HG03354 (cell line): ENCODE measurements around the gene ELFN1.

Experiments
- ATAC-seq: cut with Tn5 transposase; IDR thresholded peaks from one replicate; pipeline ENCODE4 v1.9.1; 2021; ENCODE audit warnings: mild to moderate bottlenecking; ENCODE audit not compliant: unreplicated experiment, poor library complexity, severe bottlenecking

ELFN1 gene

DNA sequence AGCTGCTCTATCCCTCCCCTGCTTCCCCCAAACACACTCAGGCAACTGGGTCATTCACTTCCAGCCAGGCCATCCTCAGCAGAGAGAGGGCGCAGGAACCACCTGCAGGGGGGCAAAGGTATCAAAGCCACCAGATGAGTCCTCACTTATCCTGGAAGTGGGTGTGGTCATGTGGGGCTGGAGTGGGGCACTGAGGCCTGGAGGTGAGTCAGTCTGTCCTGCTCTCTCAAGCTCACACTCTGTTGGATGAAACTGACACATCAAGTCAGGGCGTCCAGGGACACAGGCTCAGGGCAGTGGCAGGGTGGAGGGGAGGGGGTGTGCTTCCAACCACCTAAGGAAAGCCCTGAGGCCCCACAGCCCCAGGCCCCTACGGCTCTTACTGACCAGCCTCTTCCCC, 8.0 kb upstream of the ELFN1 start:
- no peak for ATAC-seq

DNA sequence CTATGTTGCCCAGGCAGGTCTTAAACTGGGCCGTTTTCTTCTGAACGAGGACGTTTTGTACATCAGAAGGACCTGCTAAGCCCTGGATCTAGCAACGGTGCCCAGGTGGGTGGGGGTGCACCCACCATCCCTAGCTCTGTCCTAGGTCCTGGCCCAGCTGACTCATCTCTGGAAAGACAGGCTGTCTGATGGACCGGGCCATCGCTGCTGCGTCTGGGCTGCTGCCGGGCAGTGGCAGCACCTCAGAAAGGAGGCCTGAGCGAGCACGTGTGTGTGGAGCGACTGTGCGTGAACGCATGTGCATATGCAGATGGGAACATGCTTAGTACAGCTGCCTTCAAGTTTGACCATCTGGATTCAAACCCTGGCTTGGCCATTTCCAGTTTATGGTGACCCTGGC, 7.3 kb upstream of the ELFN1 start:
- no peak for ATAC-seq

DNA sequence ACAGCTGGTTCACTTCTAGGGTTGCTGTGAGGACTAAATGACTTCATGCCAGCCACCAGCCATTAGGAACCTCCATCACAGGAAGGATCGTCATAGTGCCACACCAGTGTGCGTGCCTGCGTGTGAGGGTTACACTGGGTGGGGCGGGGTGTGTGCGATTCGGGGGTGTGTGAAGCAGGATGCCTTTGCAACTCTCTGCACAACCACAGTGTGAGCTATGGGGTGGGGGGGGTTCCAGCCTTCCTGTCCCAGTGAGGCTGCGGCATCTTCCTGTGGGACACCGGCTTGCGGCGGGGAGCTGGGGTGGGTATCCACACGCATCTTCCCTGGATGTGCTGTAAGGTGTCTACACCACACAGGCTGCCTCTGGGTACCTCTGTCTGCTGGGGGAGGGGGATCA, 6.9 kb upstream of the ELFN1 start:
- no peak for ATAC-seq

- no peak for ATAC-seq
Measured at GRCh38 chr7:1663857-1664651, 6.0 kb upstream of the ELFN1 start.

- no peak for ATAC-seq
Measured at GRCh38 chr7:1664711-1665548, 5.1 kb upstream of the ELFN1 start.

- ATAC-seq: no peak
Measured at GRCh38 chr7:1665549-1666316, 4.3 kb upstream of the ELFN1 start.

- no peak for ATAC-seq
Measured at GRCh38 chr7:1666317-1666822, 3.7 kb upstream of the ELFN1 start.

DNA sequence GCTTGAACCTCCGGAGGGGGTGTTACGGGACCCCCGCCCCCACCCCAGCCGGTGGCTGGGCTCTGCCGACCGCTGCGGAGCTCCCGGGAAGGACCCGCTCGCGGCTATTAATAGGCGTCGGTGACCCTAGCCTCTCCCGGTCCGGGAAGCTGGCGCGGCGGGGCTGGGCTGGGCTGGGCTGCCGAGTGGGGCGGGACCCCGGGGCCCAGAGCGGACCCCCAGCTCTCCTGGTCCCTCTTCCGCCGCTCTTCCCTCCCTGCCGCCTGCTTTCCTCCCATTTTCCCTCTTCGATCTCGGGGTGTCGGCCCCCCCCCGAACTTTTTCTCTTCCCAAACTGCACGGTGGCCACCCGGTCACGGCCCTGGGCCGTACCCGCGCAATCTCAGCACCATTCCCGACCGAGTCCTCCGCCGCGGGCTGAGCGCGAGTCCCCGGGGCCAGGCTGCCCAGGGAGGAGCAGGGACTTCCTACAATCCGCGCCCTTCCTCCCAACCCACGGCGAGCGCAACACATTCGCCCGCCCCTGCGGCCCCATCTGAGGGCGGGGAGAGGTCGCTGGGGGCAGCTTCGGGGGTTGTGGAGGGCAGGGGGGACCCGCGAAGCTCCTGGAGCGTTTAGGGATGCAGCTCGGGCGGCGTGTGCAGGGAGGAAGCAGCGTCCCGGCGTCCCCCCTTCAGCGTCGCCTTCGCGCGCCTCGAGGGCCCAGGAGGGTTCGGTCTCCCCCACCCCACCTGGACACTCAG, 3.1 kb upstream of the ELFN1 start:
- ATAC-seq: no peak

DNA sequence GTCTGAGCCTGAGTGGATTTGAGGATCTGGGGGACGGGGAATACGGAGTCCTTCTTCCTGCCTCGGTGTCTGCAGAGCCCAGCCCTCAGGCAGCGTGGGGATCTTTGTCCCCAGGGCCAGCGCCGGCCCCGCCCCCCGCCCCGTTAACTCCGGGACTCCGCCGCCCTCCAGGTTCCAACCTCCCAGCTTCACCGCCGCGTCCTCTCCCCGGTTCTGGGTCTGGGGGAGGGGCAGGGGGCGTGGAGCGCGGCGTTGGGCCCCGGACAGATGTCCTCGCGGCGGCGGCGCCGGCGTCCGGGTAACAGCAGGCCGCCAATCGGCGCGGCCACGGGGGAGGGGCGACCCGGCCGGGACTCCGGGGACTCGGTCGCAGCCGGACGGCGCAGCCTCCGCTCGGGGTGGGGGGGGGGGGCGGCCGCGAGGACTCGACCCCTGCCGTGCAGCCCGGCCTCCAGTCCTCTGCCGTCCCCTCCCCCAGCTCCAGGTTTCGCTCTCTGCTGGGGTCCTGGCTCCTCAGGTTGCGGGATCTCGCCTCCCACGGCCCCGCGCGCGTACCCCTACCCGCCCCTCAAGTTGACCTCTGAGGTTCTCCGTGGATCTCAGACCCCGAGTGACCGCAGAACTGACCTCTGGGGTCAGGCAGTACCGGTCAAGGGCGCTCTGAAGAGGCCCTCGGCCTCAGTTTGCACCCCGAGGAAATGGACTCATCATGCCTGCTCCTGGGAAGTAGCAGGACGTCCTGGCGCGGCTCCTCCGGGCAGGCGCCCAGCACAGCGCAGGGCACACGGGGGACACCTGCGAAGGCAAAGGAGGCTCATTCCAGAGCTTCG, 2.3 kb upstream of the ELFN1 start:
- no peak for ATAC-seq

DNA sequence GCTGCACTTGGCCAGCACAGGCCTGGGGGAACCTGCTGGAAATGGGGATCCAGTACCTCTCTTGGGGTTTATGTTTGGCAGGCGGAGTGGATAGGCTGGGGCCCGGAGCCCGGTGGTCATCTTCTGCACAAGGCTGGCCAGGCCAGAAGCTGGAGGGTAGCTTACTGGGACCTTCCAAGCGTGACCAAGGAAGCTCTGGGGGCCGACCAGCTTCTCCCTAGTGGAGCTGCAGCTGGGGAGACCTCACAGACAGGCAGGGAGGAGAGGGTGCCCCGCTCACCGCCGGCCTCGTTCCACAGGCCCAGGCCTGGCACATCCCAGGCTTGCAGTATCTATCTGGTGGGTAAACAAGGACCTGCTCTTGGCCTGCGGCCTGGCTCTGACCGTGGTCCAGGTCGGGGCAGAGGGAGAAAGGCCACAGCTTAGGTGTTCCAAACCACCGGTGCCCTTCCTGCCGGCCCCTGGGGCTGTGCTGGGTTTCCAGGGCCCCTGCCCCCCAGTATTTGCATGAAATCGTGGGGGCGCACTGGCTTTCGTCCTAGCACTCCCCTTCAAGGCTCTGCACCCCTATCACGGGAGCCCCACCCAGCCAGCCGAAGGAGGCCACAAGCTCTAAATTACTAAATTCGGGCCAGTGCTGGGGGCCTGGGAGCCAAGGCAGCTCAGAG, 1.5 kb upstream of the ELFN1 start:
- ATAC-seq: no peak

DNA sequence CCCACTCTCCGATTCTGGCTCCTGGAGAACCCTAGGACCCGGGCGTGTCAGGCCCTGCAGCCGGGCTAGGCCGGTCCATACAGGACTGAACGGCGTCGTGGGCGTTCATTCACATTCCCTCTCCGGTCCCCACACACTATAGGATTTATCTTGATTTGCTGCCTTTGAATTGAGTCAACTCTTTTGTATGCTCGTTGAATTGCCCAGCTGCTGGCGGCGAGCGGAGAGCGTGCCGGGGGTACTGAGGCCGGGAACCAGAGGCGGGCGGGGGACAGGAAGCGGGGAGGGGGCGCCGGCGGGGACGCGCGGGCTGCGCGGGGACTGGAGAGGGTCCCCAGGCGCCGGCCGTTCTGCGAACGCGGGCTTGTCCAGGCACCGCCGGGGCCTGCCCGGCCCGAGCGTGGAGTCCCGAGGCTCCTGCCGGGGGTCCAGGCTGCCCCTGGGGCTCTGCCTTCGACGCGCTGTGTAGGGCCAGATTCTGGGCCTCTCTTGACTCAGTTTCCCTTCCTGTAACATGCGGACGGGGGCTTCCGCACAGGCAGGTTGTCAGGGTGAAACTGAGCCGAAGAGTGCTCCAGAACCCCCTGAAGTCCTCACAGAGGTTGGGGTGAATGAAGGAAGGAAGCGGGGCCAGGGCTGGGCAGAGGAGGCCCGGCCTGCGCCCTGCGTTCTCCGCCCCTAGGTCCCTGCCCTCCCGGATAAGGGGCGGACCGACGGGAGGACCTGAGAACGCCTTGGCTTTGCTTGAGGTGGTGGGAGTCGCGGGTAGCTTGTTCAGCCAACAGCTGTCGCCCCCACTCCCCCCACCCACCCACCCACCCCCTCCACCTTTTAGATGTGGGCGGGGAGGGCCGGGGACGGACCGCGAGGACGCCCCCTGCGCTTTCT, 769 bp upstream of the ELFN1 start:
- ATAC-seq: no peak

- ATAC-seq: no peak
Measured at GRCh38 chr7:1670894-1671593, 967 bp downstream of the ELFN1 start.

DNA sequence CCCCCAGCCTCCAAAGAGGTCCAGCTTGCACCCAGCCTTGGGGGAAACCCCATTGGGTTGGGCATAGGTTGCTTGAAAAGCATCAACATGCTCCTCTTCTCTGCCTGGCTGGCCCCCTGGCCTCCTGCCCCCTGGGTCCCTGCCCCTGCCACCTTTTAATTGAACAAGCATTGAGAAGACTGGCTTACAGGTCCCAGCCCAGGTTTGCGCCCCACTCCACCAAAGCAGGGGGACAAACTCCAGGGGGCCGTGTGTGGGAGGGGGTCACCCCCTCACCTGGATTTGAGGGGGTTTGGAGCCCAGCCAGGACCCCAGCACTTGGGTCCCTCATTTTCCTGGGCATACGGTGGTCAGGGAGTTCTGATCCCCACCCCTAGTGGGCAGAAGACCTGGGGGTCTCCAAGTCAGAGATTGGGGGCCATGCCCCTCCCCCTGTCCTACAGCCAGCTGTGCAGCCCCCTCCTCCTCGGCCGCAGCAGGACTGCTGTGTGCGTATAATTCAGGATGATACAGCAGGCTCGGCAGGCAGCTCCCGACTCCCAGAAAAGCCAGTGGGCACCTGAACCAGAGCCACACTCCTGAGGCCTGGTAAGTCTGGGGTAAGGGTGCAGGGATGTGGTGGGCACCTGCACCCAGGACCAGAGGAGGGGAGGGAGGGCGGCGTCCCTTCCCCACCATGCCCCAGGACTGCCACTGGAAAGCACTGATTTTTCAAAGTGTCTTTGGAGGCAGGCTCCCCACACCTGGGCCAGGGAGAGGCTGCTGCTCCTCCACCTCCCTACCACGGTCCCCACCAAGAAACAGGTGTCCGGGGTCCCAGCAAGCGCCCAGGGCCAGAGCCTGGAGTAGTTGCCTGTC, 1.7 kb downstream of the ELFN1 start:
- ATAC-seq: no peak

DNA sequence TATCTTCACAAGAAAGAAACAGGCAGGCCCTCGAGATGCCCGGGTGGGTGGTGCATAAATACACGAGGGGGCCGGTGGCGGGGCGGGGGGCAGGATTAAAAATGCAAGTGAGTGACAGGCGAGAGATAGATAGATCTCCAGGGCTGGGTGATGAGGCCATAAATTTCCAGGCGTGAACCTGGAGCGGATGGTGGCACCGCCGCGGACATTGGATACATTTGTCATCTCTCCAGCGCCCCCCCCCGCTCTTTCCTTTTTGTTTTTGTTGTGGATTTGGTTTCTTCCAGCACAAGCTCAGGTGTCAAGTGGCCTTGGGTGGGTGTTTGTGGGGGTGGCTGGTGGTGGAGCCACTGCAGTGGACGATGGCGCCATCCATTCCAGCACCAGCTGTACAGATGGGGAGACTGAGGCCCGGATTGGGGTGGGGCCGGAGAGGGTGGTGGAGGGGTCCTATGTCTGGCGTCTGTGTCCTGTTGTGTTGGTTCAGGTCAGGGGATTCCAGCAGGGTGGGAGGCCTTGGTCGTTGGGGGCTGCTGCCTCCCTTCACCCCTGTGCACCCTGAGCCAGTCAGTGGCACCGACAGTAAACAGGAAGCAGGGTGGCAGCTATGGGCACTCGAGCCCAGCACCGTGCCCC, 2.9 kb downstream of the ELFN1 start:
- ATAC-seq: no peak

GRCh38 chr7:1673581-1674118, 3.6 kb downstream of the ELFN1 start:
- no peak for ATAC-seq
